Neural progenitor cell (in vitro differentiated cells): ENCODE results near the gene MYCBPAP. TPM values are rescaled to one million over a fixed set of nuclear protein-coding genes. Genes with fewer than 3 reads are reported as not detected.

Experiments
- DNase-seq: peaks from one replicate; pipeline ENCODE4 v3.0.0-alpha.2; 2016; ENCODE audit warnings: low spot score
- H2AFZ ChIP-seq: fragments of 200-600 bp; sonication (generic); replicated peaks from 2 replicates; pipeline ENCODE4 v1.6.1; 2016; ENCODE audit warnings: antibody characterized with exemption
- H3F3A ChIP-seq: fragments of 200-600 bp; sonication (generic); 2 replicates; pipeline ENCODE4 v1.6.1; 2016; ENCODE audit warnings: antibody characterized with exemption, low read depth
- H3K27ac ChIP-seq: fragments of 200-600 bp; sonication (generic); 2 replicates; pipeline ENCODE4 v1.5.1; 2016; ENCODE audit warnings: mild to moderate bottlenecking
- H3K27me3 ChIP-seq: fragments of 200-600 bp; sonication (generic); 2 replicates; pipeline ENCODE4 v1.6.1; 2016; ENCODE audit warnings: mild to moderate bottlenecking, moderate library complexity
- H3K36me3 ChIP-seq: fragments of 200-600 bp; sonication (generic); 2 replicates; pipeline ENCODE4 v1.5.1; 2016
- H3K4me1 ChIP-seq: fragments of 200-600 bp; sonication (generic); 2 replicates; pipeline ENCODE4 v1.6.1; 2016; ENCODE audit warnings: mixed run types
- H3K4me2 ChIP-seq: fragments of 200-600 bp; sonication (generic); 2 replicates; pipeline ENCODE4 v1.6.1; 2016
- H3K4me3 ChIP-seq: fragments of 200-600 bp; sonication (generic); 2 replicates; pipeline ENCODE4 v1.5.1; 2016
- H3K79me2 ChIP-seq: fragments of 200-600 bp; sonication (generic); 2 replicates; pipeline ENCODE4 v1.6.1; 2016; ENCODE audit warnings: low read depth
- H3K9ac ChIP-seq: fragments of 200-600 bp; sonication (generic); 2 replicates; pipeline ENCODE4 v1.6.1; 2016
- H3K9me3 ChIP-seq: fragments of 200-600 bp; sonication (generic); 2 replicates; pipeline ENCODE4 v1.5.1; 2016; ENCODE audit warnings: low read depth
- H4K20me1 ChIP-seq: fragments of 200-600 bp; sonication (generic); 2 replicates; pipeline ENCODE4 v1.6.1; 2016; ENCODE audit warnings: low read depth
- H3K27ac Mint-ChIP-seq: 3 replicates; pipeline ENCODE4 v1.8.0; 2021; ENCODE audit warnings: mixed read lengths
- H3K27me3 Mint-ChIP-seq: 2 replicates; pipeline ENCODE4 v1.8.0; 2022; ENCODE audit warnings: low read depth, mild to moderate bottlenecking, inconsistent platforms, moderate library complexity, mixed read lengths; ENCODE audit not compliant: insufficient read depth
- H3K36me3 Mint-ChIP-seq: 3 replicates; pipeline ENCODE4 v1.8.0; 2021; ENCODE audit warnings: mixed read lengths
- H3K4me1 Mint-ChIP-seq: 3 replicates; pipeline ENCODE4 v1.8.0; 2021; ENCODE audit warnings: mixed read lengths
- H3K4me3 Mint-ChIP-seq: 3 replicates; pipeline ENCODE4 v1.8.0; 2021; ENCODE audit warnings: mild to moderate bottlenecking, moderate library complexity, mixed read lengths
- H3K9me3 Mint-ChIP-seq: 3 replicates; pipeline ENCODE4 v1.8.0; 2020; ENCODE audit warnings: mixed read lengths
- EZH2 ChIP-seq: fragments of 200-600 bp; sonication (generic); IDR thresholded peaks from 2 replicates; pipeline ENCODE4 v1.6.1; 2017; ENCODE audit warnings: antibody characterized with exemption, mild to moderate bottlenecking, moderate library complexity
- EZH2phosphoT487 ChIP-seq: fragments of 200-600 bp; sonication (generic); IDR thresholded peaks from 2 replicates; pipeline ENCODE4 v1.6.1; 2017; ENCODE audit warnings: antibody characterized with exemption
- total RNA-seq: library from RNA; depleted of rRNA; stranded (reverse); fragments of >200 nt; gene quantifications from 2 replicates; pipeline ENCODE4 v1.2.3, GENCODE V29; 2015; ENCODE audit warnings: low replicate concordance
- TF ChIP-seq, protein P1 (sequence below): fragments of 200-600 bp; sonication (generic); IDR thresholded peaks from 2 replicates; pipeline ENCODE4 v1.5.1; 2017; ENCODE audit warnings: antibody characterized with exemption, mild to moderate bottlenecking

The MYCBPAP gene
- total RNA-seq, 1 donor from 2014 or later, result 3.5 TPM

DNA sequence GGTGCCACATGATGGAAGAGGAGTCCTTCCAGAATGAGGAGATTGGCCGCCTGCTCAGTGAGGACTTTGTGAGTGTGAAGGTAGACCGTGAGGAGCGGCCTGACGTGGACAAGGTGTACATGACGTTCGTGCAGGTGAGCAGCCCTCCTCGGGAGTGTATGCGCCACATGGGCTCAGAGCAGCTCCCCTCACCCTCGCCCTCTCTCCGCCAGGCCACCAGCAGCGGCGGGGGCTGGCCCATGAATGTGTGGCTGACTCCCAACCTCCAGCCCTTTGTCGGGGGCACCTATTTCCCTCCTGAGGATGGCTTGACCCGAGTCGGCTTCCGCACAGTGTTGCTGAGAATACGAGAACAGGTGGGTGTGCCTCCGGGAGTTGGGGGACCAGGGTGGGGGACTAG, 40.6 kb downstream of the MYCBPAP start:
- Histone ChIP-seq H3K79me2 (no peaks in the 10 kb centered on the region), H3K36me3 (no peaks in the 10 kb centered on the region), H3K4me3 (no peak overlapping the region), H2AFZ (no peak overlapping the region), H4K20me1 (no peaks in the 10 kb centered on the region), H3F3A (no peaks in the 10 kb centered on the region), H3K27ac (no peak overlapping the region), H3K4me1 (peaks cover 8% of the 10 kb centered on the region), H3K4me2 (no peak overlapping the region), H3K27me3 (peaks cover 10% of the 10 kb centered on the region), H3K9ac (no peak overlapping the region), H3K9me3 (no peaks in the 10 kb centered on the region)
- TF ChIP-seq EZH2 (no peak), EZH2phosphoT487 (no peak)
- TF ChIP-seq, protein P1, sequence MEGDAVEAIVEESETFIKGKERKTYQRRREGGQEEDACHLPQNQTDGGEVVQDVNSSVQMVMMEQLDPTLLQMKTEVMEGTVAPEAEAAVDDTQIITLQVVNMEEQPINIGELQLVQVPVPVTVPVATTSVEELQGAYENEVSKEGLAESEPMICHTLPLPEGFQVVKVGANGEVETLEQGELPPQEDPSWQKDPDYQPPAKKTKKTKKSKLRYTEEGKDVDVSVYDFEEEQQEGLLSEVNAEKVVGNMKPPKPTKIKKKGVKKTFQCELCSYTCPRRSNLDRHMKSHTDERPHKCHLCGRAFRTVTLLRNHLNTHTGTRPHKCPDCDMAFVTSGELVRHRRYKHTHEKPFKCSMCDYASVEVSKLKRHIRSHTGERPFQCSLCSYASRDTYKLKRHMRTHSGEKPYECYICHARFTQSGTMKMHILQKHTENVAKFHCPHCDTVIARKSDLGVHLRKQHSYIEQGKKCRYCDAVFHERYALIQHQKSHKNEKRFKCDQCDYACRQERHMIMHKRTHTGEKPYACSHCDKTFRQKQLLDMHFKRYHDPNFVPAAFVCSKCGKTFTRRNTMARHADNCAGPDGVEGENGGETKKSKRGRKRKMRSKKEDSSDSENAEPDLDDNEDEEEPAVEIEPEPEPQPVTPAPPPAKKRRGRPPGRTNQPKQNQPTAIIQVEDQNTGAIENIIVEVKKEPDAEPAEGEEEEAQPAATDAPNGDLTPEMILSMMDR, result no peak
- DNase-seq, result no peak
- Mint-ChIP-seq H3K27ac (no peak overlapping the region), H3K4me1 (peaks cover 7% of the 10 kb centered on the region), H3K36me3 (peaks cover 2% of the 10 kb centered on the region), H3K27me3 (peaks cover 15% of the 10 kb centered on the region), H3K4me3 (peak overlapping the region; percentile 15), H3K9me3 (no peaks in the 10 kb centered on the region)

DNA sequence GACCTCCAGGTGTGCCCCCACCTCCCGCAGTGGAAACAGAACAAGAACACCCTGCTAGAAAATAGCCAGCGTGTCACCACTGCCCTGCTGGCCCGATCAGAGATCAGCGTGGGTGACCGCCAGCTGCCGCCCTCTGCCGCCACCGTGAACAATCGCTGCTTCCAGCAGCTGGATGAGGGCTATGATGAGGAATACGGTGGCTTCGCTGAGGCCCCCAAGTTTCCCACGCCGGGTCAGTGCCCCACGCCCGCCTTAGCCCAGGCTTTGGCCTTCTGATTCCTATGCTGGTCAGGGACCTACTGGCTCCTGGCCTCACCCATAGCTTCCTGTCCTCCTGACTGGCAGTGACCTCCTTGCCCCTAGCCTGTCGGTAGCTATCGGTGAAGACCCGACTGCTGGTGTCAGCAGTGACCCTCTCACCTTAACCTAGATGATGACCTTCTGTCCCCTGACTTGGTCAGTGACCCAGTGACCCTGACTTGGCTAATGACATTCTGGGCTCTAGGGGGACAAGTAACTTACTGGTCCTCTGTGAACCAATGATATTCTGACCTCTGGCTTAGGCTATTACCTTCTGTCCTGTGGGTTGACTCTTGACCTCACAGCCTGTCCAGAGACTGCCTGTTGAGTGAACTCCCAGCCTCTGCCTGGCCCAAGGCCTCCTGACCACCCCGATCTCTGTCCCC, 41.2 kb downstream of the MYCBPAP start:
- Mint-ChIP-seq H3K27ac (peak overlapping the region; percentile 48), H3K9me3 (no peaks in the 10 kb centered on the region), H3K27me3 (peaks cover 11% of the 10 kb centered on the region), H3K4me1 (peaks cover 3% of the 10 kb centered on the region), H3K36me3 (peaks cover 2% of the 10 kb centered on the region), H3K4me3 (no peak overlapping the region)
- no peak for DNase-seq
- H3K4me3 ChIP-seq, result no peak overlapping the region
- H3K79me2 ChIP-seq, result no peaks in the 10 kb centered on the region
- H3K9ac ChIP-seq, result no peak overlapping the region
- H3K27me3 ChIP-seq, result peaks cover 8% of the 10 kb centered on the region
- TF ChIP-seq, protein P1, result no peak
- no peak for TF ChIP-seq EZH2phosphoT487
- no peak for TF ChIP-seq EZH2
- H3K4me2 ChIP-seq, result no peak overlapping the region
- H3K36me3 ChIP-seq, result no peaks in the 10 kb centered on the region
- H3F3A ChIP-seq, result no peaks in the 10 kb centered on the region
- H2AFZ ChIP-seq, result no peak overlapping the region
- no peaks in the 10 kb centered on the region for H4K20me1 ChIP-seq
- no peak overlapping the region for H3K27ac ChIP-seq
- peaks cover 8% of the 10 kb centered on the region for H3K4me1 ChIP-seq
- H3K9me3 ChIP-seq, result no peaks in the 10 kb centered on the region

DNA sequence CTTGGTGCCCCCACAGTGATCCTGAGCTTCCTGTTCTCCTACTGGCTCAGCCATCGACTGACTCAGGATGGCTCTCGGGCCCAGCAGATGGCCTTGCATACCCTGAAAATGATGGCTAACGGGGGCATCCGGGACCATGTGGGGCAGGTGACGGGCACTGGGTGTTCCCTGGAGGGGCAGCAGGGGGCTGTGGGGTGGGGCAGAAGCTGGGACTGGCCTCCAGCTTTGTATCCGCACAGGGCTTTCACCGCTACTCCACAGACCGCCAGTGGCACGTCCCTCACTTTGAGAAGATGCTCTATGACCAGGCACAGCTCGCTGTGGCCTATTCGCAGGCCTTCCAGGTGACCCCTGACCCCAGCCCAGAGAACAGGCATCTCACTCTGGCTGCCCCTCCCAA, 41.7 kb downstream of the MYCBPAP start:
- TF ChIP-seq, protein P1, result no peak
- TF ChIP-seq EZH2phosphoT487 (no peak), EZH2 (no peak)
- peaks cover 8% of the 10 kb centered on the region for H3K4me1 ChIP-seq
- Mint-ChIP-seq H3K27ac (peak overlapping the region; percentile 48), H3K36me3 (peaks cover 2% of the 10 kb centered on the region), H3K9me3 (no peaks in the 10 kb centered on the region), H3K4me1 (peaks cover 3% of the 10 kb centered on the region), H3K4me3 (no peak overlapping the region), H3K27me3 (peaks cover 8% of the 10 kb centered on the region)
- no peaks in the 10 kb centered on the region for H3K79me2 ChIP-seq
- no peaks in the 10 kb centered on the region for H3K9me3 ChIP-seq
- H3K36me3 ChIP-seq, result no peaks in the 10 kb centered on the region
- no peak overlapping the region for H3K27ac ChIP-seq
- H3F3A ChIP-seq, result no peaks in the 10 kb centered on the region
- H3K4me3 ChIP-seq, result no peak overlapping the region
- H3K27me3 ChIP-seq, result peaks cover 3% of the 10 kb centered on the region
- H3K9ac ChIP-seq, result no peak overlapping the region
- H3K4me2 ChIP-seq, result no peak overlapping the region
- no peak for DNase-seq
- H2AFZ ChIP-seq, result no peak overlapping the region
- H4K20me1 ChIP-seq, result no peaks in the 10 kb centered on the region
